HG02973 (cell line): Measurements from ENCODE around the gene PDE6G.

Source experiments
- ATAC-seq: cut with Tn5 transposase; IDR thresholded peaks from one replicate; pipeline ENCODE4 v1.9.1; 2021; ENCODE audit warnings: moderate library complexity; ENCODE audit not compliant: unreplicated experiment

The PDE6G gene

GRCh38 chr17:81664051-81664470, 7.7 kb upstream of the PDE6G start:
- no peak for ATAC-seq

GRCh38 chr17:81662002-81662401, 5.7 kb upstream of the PDE6G start:
- ATAC-seq = no peak

GRCh38 chr17:81660441-81660840, 4.1 kb upstream of the PDE6G start:
- ATAC-seq = no peak

DNA sequence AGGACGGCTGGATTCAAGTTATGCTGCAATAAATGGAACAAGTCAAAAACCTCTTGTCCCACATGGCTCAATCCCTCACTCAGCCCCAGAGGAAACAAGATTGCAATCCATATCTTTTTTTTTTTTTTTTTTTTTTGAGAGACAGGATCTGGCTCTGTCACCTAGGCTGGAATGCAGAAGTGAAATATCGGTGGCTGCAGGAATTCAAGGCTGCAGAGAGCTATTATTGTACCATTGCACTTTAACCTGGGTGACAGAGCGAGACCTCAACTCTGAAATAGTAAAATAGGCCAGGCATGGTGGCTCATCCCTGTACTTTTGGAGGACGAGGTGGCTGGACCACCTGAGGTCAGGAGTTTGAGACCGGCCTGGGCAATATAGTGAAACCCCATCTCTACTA, 2.7 kb upstream of the PDE6G start:
- no peak for ATAC-seq

GRCh38 chr17:81656835-81657234, 493 bp upstream of the PDE6G start:
- ATAC-seq = no peak

DNA sequence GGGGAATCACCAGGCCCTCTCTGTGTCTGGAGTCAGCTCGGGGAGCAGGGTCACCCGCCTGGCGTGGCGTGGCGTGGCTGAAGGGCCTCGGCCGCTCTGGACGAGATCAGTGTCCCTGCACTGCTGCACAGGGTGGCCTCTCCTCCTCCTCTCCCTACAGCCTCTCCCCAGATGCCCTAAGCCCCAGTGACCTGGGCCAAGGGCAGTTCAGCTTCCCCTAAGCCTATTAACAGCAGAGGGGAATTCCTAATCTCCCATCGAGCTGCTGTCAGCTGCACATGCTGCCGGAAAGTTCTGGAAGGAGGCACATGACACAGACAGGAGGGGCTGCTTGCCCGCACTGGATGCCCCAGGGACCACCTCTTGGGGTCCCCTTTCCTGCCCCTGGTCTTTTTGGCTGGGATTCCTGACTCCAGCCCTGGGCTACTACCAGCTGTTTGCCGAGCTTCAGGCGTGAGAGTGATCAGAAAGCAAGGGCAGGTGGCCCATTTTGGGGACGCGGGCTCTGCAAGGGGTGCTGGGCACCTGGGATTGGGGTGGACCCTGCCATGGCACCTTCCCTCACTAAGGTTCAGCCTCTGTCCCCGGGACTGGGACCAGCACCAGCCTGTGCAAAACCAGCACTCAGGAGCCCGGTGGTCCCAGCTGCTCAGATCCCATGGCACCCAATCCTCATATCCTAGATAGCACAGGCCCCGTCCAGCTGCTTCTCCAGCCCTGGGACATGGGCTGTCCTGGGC, 794 bp downstream of the PDE6G start:
- ATAC-seq = no peak

DNA sequence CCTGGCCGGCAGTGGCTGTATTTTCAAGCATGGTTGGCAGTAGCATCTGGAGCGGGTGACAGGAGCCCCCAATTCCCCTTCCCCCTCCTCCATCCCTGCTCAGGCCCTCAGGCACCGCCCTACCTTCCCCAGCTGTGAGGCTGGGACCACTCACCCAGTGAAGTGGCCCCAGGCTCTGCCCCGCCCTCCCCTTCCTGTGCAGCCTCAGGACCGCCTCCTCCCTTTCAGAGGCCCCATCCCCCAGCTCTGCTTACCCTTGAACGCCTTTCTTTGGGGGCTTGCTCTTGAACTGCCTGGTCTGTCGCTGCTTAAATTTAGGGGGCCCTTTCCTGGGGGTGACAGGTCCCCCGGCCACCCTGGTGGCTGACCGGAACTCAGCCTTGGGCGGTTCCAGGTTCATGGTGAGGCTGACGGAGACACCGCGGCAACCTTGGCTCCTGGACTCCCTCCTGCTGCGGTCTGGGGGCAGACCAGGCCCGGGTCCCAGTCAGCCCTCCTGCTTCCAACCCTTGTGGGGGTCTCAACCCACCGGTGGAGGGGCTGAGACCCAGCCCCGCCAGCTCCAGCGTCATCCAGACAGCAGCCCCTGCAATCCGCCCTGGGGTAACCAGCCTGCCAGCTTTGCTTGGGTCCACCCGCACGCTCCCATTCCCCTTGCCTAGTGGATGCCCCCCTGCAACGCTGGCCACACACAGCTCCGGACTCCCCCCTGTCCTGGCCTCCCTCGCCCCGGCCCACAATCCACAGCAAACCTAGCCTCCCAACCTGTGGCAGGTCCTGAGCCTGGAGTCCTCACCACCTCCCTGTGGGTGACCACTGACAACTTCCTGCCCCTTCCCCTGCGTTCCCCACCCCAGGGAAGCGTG, 3.2 kb downstream of the PDE6G start:
- ATAC-seq = no peak

DNA sequence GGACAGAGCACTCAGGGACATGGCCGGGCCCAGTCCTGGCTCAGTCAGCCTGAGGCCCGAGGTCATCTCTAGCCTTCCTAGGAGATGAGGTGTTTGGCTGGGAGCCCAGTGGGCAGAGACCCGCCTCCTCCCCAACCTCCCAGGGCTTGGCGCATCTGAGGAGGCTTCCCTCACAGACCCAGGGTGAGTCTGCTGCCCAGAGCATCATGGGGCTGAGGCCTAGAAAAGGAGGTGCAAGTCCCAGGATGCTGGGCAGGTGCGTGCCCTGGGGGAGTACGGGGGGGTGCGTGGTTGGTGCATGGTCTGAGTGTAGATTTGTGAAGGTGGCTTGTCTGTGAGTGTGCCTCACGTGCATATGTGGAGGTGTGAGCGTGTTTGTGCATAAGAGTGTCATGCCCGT, 4.7 kb downstream of the PDE6G start:
- ATAC-seq = no peak

DNA sequence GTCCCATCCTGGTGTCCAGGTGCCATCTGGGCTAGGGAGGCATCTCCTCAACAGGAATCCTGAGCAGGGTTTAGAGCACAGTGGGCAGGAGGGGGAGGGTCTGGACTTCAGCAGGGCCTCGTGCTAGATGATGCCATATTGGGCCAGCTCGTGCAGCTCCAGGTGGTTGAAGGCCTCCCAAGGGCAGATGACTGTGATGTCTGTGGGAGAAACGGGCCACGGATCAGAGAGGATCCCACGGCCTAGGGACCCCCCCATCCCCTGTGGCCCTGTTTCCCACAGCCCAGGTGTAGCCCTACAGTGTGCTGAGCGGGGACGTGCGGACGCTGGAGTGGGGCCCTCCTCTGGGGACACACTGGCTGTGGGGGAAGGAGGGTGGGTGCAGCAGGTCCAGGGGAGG, 5.4 kb downstream of the PDE6G start:
- ATAC-seq = no peak

GRCh38 chr17:81648707-81649085, 7.6 kb downstream of the PDE6G start:
- no peak for ATAC-seq

DNA sequence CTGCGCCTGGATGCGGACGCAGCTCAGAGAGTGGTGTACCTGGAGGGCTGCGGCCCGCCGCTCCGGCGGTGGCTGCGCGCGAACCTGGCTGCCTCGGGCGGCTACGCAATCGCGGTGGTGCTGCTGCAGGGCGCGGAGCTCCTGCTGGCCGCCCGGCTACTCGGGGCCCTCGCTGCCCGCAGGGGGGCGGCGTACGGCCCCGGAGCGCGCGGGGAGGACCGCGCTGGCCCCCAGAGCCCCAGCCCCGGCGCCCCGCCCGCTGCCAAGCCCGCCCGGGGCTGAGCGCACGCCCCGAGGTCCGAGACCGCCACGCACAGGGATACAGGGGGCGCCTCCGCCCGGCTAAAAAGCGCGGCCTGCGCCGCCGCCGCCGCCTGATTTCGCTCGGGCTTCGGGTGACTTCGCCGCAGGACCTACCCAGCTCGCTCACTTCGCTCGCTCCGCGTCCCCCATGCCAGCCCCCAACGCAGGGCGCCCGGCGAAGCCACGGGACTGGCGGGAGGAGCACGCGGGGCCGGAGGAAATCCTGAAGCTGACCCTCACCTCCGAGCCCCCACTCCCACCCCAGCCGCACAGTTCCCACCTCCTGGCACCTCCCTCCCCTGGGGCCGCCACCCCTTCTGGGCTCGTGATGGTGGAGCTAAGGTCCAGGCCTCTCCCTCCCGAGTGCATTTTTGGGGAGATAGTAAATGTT, 8.2 kb downstream of the PDE6G start:
- ATAC-seq = no peak

- ATAC-seq = no peak
Measured at GRCh38 chr17:81647640-81648012, 8.7 kb downstream of the PDE6G start.

DNA sequence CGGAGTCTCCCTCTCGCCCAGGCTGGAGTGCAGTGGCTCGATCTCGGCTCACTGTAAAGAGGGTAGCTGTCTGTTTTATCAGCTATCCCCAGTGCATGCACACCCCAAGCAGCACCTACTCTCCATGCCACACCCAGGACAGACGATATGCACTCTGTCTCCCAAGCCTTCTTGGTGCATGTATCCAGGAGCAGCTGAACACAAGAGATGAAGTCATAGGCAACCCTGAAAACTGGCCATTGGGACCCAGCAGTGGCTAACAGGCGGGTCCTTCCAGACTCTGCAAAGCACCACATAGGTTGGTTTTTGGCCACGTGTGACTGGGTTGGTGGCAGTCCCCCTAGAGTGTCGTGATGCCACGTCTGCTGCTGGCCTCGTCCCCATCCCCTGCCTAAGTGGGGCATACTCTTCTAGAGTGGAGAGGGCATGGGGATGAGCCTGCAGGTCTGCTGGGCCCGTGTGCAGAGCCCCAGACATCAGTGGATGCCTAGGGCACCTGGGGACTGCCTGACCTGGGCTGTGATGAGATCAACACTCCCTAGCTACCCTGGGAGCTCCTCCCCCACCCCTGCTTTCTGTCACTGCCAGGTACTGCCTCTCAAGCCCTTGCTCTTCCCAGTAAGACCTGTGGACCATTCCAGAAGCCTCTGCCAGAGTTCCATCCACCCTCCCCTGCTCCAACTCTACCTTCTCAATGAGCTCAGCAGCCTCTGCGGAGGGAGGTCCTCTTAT, 9.3 kb downstream of the PDE6G start:
- no peak for ATAC-seq

- no peak for ATAC-seq
Measured at GRCh38 chr17:81644976-81645952, 11.1 kb downstream of the PDE6G start.

DNA sequence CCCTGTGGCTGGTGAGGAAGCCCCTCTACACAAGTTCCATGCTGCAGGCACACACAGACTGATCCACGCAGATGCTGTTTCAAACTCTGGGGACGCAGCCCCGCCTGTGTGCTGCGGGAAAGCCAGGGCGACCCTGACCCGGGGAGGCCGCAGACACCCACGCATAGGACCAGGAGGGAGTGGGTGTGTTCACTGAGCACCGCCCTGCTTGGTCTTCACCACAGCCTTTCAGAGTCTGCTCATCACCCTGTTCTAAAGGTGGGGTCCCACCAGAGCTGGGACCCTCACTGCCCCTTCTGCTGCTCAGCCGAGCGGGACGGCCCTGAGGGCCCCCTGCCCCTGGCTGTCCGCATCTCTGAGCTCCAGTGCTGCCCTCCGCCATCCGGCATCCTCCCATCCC, 11.8 kb downstream of the PDE6G start:
- no peak for ATAC-seq

- no peak for ATAC-seq
Measured at GRCh38 chr17:81641825-81642489, 14.4 kb downstream of the PDE6G start.

DNA sequence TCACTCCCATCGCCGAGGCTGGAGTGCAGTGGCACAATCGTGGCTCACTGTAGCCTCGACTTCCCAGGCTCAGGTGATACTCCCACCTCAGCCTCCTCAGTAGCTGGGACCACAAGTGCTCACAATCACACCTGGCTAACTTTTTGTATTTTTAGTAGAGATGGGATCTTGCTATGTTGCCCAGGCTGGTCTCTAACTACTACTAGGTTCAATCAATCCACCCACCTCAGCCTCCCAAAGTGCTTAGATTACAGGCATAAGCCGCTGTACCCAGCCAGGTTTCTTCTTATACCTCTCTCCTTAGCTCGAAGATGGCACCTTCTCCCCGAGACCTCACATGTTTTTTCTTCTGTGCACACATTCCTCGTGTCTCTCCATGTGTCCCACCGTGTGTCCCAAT, 16.3 kb downstream of the PDE6G start:
- no peak for ATAC-seq

DNA sequence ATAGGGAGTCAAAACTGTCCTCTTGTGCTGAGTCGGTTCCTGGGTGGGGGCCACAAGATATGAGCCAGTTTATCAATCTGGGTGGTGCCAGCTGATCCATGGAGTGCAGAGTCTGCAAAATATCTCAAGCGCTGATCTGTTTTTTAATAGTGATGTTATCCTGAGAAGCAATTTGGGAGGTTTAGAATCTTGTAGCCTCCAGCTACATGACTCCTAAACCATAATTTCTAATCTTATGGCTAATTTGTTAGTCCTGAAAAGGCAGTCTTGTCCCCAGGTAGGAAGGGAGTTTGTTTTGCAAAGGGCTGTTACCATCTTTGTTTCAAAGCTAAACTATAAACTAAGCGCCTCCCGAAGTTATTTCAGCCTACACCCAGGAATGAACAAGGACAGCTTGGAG, 17.7 kb downstream of the PDE6G start:
- ATAC-seq = no peak

- ATAC-seq = peak; percentile 85
Measured at GRCh38 chr17:81636505-81637288, 19.6 kb downstream of the PDE6G start, which contains the start of the genes NPLOC4 and TSPAN10. TSS of gene NPLOC4 (minus strand) at chr17:81637112. CDS start at chr17:81636930, 182 bp downstream. TSS of gene TSPAN10 (plus strand) at chr17:81637196. CDS start at chr17:81642413, 5,217 bp downstream.
